ENCODE results near the gene PLXNA4.

Gene PLXNA4

GRCh38 chr7:132225216-132226030 lies 350.8 kb downstream of the PLXNA4 start:
- H3K4me3 ChIP-seq (ENCODE audit: low read depth, low read length), result no peak overlapping the region
- in situ Hi-C loops (cut with HindIII; ENCODE audit: low sequenced_read_pairs), result no loop called here
- no peak for TF ChIP-seq CTCF (IDR thresholded peaks at IDR 0.05; ENCODE audit: low read depth, low read length, missing control alignments)
- no peak for DNase-seq (ENCODE audit: low read depth)

DNA sequence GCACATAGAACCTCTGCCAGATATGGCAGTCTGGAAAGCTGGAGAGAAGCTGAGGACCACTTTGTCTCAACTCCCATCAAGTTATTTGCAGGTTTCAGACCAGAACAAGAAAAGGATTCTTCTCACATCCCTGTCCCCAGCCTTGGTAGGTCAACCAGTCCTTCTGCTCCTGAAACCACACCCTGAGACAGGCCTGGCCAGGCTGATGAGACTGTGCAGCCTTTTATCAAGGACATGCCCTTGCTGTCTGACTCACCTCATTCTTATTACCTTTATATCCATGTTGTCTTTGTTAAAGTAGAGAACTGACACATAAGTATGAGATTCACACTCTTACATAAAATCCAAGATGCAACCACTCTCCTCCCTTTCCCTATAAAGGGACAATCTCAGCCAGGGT lies 354.9 kb downstream of the PLXNA4 start:
- no peak for DNase-seq (ENCODE audit: low read depth)
- H3K4me3 ChIP-seq (ENCODE audit: low read depth, low read length), result no peak overlapping the region
- TF ChIP-seq CTCF (IDR thresholded peaks at IDR 0.05; ENCODE audit: low read depth, low read length, missing control alignments), result no peak
- in situ Hi-C loops (cut with HindIII; ENCODE audit: low sequenced_read_pairs), result loop anchor here (5.0 kb wide), 1 partner anchor 89 kb away; no protein-coding TSS in a partner anchor

GRCh38 chr7:132220060-132220459 lies 356.2 kb downstream of the PLXNA4 start:
- no peak overlapping the region for H3K4me3 ChIP-seq (ENCODE audit: low read depth, low read length)
- no peak for DNase-seq (ENCODE audit: low read depth)
- in situ Hi-C loops (cut with HindIII; ENCODE audit: low sequenced_read_pairs), result loop anchor here (5.0 kb wide), 1 partner anchor 88 kb away; no protein-coding TSS in a partner anchor
- TF ChIP-seq CTCF (IDR thresholded peaks at IDR 0.05; ENCODE audit: low read depth, low read length, missing control alignments), result no peak

GRCh38 chr7:132218876-132219275 lies 357.4 kb downstream of the PLXNA4 start:
- no peak for DNase-seq (ENCODE audit: low read depth)
- TF ChIP-seq CTCF (IDR thresholded peaks at IDR 0.05; ENCODE audit: low read depth, low read length, missing control alignments), result no peak
- in situ Hi-C loops (cut with HindIII; ENCODE audit: low sequenced_read_pairs), result no loop called here
- H3K4me3 ChIP-seq (ENCODE audit: low read depth, low read length), result no peak overlapping the region

DNA sequence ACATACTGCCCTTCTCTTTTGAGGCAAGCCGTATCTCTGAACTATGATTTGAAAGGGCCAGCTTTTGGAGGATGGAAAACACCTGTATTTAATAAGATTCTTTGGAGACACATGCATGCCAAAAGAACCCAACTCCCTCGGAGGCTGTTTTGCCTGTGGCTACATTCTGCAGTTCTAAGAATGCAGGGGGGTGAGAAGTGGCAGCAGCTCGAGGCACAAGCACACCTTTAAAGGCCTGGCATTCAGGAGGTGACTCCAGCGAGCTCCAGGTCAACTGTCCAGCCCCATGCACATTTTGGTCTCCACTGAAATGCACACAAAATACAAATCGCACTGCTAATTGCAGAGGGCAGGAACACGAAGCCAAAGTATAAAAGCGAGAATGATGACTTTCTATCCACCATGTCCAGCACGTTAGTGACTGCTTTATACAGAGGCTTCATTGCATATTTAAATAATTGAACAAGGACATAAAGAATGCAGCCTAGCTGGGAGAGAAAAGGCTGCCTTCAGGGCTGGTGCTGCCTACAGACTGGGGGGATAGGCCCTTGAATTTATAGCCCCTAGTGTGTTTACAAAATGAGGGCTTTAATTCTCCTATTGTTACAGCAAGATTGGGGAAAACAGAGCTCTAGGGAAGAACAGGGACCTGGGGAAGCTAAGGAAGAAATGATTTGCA lies 359.3 kb downstream of the PLXNA4 start:
- no peak for DNase-seq (ENCODE audit: low read depth)
- H3K4me3 ChIP-seq (ENCODE audit: low read depth, low read length), result no peak overlapping the region
- in situ Hi-C loops (cut with HindIII; ENCODE audit: low sequenced_read_pairs), result no loop called here
- no peak for TF ChIP-seq CTCF (IDR thresholded peaks at IDR 0.05; ENCODE audit: low read depth, low read length, missing control alignments)

GRCh38 chr7:132214452-132214851 lies 361.8 kb downstream of the PLXNA4 start:
- in situ Hi-C loops (cut with HindIII; ENCODE audit: low sequenced_read_pairs), result no loop called here

More at GRCh38 chr7:132214452-132214851, 361.8 kb downstream of the PLXNA4 start:
- DNase-seq (ENCODE audit: low read depth), result no peak
- H3K4me3 ChIP-seq (ENCODE audit: low read depth, low read length), result no peak overlapping the region
- no peak for TF ChIP-seq CTCF (IDR thresholded peaks at IDR 0.05; ENCODE audit: low read depth, low read length, missing control alignments)
